ENCODE measurements around the gene RAB21.
"Not testable (repeated sequence)": the region's sequence is repeated elsewhere in the genome, so short reads cannot be mapped to it uniquely, and the experiment has no call there.

The RAB21 gene

DNA sequence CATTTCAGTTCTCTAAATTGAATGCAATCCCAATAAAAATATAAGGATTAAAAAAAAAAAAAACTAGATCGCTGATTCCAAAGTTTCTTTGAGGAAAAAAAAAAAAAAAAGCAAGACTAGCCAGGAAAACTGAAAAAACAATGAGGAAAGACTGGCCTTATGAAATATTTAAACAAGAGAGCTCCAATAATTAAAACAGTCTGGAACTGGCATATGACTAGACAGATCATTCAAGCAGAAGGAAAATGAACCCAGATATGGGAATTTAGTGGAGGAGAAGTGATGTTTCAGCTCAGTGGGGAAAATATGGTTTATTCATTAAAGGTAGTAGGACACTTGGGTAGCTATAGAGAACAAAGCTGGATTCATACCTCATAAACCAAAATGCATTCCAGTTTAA is 42.9 kb downstream of the RAB21 start:
- no peak for DNase-seq (ENCODE audit: low spot score)

DNA sequence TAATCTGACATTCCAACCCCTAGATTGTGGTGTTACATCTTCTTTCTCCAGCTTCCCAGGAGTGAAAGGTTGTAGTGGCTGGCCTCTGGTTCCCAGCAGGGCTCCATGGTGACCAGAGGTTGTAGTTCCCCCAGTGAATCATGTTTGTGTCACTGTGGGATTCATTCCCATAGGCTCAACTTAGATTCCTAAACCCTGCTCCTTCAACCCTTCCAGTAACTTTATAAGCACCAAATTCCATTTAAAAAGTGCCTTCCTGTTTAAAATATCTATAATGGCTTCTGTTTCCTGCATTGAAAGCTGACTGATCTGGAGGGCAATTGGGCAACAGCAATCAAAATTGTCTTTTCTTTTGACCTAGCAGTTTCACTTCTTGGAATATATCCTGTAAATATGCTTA is 44.4 kb downstream of the RAB21 start:
- DNase-seq (ENCODE audit: low spot score): no peak

DNA sequence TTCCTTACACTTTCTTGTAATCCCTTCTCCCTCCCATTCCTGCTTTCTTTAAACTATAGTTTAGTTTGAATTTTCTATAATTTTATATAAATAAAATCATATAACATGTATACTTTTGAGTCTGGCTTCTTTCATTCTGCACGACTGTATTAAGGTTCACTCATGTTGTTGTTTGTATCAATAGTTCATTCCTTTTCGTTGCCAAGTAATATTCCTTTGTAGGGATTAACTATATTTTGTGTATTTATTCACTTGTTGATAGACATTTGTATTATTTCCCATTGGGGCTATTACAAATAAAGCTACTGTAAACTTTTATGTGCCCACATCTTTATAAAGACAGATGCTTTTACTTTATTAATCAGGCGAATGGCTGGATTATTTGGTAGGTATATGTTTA is 45.5 kb downstream of the RAB21 start:
- DNase-seq (ENCODE audit: low spot score): no peak

DNA sequence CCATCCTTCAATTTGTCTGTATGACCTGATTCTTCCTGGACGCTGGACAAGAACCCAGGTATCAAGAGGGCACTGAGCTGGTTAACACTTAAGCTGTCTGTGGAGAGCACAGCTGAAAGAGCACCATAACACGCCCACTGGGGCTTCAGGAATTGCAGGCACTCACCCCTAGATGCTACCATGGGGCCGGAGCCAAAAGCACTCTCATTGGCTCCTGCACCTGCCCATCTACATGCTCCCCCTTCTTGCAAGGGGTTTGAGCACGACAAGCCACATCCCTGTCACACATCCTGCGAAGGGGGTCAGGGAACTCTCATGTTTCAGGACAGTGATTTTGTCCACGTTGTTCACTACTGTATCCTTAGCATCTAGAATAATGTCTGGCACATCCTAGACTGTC is 49.8 kb downstream of the RAB21 start:
- no peak for DNase-seq (ENCODE audit: low spot score)

DNA sequence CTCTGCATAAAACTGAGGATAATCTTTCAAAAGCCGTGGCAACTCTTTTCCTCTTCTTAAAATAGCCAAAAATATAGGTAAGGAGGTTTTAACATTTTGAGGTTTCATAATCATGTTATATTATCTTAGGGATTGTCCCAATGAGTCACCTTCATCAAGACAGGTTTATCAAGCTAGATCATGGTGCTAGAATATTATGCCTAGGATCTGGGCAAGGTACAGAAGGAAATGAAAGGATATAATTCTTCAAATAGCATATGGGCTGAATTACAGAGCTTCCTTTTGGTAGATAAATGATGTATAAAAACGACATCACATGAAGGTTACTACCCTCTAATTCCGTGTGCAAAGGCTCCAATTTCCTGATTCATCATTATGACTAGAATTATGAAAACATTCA is 56.3 kb downstream of the RAB21 start:
- no peak for DNase-seq (ENCODE audit: low spot score)

DNA sequence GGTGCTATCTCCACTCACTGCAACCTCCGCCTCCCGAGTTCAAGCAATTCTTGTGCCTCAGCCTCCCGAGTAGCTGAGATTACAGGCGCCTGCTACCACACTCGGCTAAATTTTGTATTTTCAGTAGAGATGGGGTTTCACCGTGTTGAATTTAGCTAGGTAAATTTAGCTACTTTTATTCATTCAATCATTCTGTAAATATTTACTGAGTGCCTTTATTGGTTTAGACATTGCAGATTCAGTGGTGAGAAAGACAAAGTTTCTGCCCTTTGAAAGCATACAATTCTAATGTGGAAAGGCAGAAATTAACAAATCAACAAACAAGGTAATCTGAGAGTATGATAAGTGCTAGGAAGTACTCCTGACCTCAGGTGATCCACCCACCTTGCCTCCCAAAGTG is 60.6 kb downstream of the RAB21 start:
- DNase-seq (ENCODE audit: low spot score): not testable (repeated sequence)

DNA sequence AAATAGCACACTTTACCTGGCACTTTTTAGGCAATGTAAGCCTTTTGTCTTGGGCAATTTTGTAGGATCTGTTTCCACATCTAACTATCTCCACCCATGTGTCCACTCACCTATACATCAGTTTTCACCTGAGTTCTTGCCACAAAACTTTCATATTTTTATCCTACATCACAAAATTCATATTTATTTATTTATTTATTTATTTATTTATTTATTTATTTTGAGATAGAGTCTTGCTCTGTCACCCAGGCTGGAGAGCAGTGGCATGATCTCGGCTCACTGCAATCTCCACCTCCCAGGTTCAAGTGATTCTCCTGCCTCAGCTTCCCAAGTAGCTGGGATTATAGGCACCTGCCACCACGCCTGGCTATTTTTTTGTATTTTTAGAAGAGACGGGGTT is 67.4 kb downstream of the RAB21 start:
- DNase-seq (ENCODE audit: low spot score): not testable (repeated sequence)

DNA sequence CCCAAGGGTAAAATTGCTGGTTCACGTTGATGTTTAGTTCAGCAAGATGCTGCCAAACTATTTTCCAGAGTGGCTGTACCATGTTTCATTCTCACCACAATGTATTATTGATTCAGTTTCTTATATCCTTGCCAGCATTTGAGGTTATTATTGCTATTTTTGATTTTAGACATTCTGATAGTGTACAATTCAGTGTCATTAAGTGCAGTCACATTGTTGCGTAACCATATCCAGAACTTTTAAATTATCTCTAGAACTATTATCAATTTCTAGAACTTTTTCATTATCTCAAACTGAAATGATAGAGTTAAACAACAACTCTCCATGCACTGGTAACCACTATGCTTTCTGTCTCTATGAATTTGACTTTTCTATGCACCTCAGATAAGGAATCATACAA is 74.2 kb downstream of the RAB21 start:
- DNase-seq (ENCODE audit: low spot score): no peak

DNA sequence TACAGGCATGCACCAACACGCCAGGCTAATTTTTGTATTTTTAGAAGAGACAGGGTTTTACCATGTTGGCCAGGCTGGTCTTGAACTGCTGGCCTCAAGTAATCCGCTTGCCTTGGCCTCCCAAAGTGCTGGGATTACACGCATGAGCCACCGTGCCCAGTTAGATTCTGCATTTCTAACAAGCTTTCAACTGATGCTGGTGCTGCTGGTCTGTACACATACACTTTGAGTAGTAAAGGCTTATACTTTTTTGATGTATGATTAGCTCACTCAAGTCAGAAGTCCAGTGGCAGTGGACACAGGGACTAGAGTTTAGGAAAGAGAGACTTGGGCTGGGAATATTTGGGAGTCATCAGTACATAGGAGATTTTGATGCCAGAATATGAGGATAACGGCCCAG is 82.7 kb downstream of the RAB21 start:
- no peak for DNase-seq (ENCODE audit: low spot score)

DNA sequence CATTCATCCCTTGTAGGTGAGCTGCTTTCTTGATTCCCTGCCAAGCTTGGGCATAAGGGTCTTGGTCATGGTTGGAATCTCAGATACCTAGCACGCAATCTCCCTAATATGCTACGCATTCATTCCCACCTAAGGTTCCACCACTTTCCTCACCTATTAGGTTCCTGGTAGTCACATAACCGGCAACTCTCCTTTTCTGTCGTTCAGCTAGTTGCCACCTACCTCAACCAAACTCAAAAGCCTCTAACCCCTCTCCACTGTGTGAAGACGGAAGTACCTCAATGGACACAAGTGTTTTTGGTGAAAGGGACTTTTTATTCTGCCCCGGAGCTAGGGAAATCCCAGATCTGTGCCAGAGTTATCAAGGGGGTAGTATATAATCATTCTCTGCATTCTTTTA is 83.6 kb downstream of the RAB21 start:
- no peak for DNase-seq (ENCODE audit: low spot score)

DNA sequence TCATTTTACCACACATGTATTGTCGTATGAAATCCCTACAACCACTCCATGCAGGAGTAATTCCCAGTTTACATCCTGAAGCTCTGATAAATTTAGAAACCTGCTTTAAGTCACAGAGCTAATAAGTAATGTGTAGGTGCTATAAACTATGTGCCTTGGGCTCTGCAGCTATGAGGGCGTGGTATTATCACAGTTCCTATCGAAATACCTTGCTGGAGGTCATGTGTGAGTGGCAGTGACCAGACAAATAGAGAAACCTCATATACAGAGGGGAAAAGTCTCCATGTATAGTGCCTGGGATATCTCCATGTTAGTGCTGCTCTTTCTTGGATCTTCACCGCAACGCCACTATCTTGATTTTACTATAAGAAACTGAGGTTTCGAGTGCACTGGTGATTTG is 84.0 kb downstream of the RAB21 start:
- DNase-seq (ENCODE audit: low spot score): no peak

DNA sequence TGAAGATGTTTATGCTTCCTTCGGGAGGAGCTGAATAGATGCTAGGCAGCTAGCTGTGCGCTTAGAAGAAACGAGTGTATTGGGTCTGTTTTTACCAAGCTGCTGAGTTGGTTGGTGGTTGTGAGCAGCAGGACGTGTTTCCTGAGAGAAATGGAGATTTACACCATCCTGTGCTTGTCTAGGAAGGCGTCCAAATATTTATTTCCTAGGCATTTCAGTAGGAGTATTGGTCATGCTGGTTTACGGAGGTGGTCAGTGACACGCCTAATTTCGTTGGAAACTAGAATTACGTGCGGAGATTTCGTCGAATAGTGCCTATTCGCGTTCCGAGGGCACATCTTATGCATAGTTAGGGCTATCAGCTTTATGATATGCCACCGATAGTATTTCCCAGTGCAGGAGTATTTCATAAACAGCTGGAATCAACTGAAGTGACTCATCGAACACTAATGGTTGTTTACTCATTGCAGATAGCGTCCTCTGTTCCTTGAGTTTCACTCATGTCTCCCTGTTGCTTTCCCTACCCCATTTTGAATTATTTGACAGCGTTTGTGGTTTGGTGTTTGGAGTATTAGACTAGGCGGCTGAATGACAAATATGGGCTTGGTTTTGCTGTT is 85.7 kb downstream of the RAB21 start:
- DNase-seq (ENCODE audit: low spot score): peak; percentile 79

DNA sequence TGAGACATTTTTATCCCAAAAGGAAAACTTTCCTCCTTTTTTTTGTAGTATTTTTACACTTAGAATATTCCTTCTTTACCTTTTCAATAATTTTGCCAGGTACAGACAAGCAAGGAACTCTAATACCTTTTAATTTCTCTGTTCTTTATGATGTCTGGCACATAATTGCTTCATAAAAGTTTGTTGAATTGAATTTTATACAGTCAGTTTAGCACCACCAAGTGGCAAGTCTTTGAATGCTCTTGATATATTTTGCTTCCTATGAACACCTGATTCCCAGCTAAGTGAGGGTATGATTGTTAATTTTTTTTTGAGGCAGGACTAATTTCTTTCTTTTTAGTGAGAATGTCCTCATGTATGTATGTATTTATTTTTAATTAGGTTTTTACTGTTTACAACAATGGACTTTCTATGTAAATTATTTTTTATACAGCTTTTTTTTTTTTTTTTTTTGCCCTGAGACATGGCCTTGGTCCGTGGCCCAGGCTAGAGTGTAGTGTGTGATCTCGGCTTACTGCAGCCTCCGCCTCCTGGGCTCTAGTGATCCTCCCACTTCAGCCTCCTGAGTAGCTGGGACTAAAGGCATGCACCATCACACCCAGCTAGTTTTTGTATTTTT is 91.8 kb downstream of the RAB21 start:
- peak; percentile 33 for DNase-seq (ENCODE audit: low spot score)

DNA sequence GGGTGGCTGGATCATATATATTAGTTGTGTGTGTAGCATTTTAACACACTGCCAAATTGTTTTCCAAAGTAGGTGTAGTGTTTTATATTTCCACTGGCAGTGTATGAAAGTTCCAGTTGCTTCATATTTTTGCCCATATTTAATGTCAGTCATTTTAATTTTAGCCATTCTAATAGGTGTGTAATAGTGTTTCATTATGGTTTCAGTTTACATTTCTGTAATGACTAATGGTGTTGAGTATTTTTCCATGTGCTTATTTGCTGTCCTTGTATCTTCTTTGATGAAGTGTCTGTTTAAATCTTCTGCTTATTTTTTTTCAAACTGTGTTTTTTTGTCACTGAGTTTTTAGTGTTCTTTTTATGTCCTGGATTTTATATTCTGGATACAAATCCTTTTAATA is 93.5 kb downstream of the RAB21 start:
- DNase-seq (ENCODE audit: low spot score): no peak

DNA sequence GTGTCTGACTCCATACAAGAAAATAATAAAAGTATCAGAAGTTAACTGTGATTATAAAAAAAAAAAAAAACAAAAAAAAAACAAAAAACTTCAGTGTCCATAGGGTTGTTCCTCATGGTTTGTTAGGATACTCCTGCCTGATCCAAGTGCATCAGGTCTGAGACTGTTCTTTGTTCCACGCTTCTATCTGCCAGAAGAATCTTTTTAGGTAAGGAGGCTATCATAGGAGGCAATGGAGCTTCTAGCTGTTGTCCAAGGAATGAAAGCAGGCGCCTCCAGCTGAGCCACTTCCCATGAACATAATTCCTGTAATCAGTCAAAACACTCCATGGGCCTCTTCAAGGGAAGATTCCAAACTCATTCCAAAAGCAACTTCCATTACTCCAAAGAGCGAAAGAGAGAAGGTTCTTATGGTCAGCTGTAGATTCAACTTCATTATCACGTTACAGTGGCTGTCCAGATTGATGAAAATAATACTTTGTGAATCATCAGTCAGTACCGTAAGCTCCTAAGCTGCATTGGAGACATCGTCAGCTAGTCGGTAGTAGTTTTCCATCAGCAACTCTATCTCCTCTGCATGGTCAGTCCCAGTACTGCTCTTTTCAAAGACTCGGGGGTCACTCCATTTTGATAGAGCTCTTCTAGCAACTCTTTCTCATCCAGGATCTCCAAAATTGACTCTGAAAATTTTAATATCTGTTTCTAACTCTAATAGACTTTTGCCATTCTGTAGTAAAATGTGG is 94.6 kb downstream of the RAB21 start:
- no peak for DNase-seq (ENCODE audit: low spot score)
